Activated naive CD8-positive, alpha-beta T cell treated with anti-CD3 and anti-CD28 coated beads, Interleukin-2, amount 50 U/mL, for 16 hours (primary cell): Measurements from ENCODE around the gene TIMELESS.
"Not testable (repeated sequence)": the region's sequence is repeated elsewhere in the genome, so short reads cannot be mapped to it uniquely, and the experiment has no call there.

Experiments
- DNase-seq: peaks from one replicate; pipeline ENCODE4 v3.0.0-alpha.2; 2020; ENCODE audit warnings: low read depth, low spot score

TIMELESS gene

DNA sequence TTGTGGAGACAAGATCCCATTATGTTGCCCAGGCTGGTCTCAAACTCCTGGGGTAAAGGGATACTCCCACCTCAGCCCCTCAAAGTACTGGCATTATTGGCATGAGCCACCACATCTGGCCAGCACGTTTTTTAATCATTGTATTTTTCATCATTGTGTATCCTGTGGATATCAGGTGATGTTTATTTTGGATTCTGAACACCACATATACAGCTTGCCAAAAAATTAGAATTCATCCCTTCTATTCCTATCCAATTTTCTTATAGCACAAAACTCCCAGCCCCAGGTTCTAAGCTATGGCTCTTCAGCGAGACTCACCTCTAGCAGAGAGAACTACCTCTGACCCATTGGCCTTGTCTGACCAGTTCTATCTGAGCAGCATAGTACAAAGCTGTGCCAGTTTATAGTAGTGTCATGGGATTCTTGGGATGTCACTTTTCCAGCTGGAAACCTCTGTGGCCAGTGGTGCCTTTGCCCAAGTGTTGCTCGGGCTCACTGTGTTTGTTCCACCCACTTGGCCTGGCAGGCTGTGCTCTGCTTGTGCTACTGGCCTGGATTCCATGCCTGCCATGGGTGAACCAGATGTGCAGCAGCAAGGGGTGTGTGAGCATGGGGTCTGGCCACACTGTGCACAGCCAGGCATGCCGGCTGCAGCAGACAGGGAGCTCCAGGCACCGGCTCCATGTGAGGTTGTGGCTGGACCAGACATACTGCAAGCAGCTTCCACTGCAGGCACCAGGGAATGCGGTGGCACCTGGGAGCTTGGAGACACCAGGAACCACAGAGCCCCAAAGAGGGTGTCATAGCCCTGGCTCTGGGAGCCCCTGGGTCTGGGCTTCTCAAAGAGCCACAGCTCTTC lies 37.2 kb downstream of the TIMELESS start:
- DNase-seq = no peak

DNA sequence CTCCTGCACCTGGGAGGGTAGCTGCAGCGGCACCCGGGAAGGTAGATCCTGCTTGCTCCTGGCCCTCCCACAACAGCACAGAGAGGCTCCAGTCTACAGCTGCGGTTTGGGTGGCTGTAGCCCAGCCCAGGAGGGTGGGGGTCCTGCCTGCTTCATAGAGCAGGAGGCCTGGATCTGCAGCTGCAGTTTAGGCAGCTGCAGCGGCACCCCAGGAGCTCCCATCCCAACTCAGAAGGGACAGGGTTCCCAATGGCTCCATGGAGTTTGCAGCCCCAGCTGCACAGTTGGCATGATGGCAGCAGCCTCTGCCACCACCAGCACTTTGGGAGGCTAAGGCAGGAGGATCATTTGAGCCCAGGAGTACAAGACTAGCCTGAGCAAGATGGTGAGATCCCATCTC lies 38.5 kb downstream of the TIMELESS start:
- no peak for DNase-seq

DNA sequence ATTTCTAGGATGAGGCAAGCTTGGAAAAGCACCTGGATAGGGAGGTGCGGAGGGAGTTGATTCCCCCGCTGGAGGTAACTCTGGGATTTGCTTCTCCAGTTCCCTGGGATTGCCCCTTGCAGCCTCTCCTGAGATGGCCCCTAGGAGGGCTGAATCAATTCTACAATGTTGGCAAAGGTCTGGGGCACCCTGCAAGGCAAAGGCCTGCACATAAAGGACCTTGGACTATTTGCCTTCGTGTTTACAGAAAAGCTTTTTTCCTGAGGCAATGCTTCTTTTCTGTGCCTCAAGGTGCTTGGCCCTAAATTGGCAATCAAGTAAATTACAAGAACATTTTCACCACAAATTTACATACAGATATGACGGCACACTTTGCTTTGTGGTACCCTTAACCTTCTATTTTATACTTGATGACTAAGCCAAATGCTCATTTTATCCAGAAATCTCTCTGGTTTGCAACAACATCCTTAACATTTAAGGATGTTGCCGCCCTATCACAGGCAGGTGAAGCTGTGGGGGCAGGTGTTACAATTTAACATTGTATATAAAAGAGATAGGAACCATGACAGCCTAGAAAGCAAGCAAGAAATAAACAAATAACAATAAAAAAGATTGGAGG lies 40.3 kb downstream of the TIMELESS start:
- DNase-seq = no peak

DNA sequence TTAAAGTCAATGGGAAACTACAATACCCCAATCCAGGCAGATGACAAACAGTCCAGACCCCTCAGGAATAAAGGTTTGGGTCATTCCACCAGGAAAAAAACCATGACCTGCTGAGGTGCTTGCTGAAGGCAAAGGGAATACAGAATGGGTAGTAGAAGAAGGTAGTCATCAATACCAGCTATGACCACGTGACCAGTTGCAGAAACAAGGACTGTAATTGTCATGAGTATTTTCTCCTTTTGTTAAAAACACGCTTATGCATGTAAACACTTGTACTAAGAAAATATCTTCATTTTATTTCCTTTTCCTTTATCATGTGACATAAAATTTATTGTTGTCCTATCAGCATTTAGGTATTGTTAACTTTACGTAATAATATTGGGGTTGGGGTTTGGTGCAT lies 45.0 kb downstream of the TIMELESS start:
- not testable (repeated sequence) for DNase-seq

DNA sequence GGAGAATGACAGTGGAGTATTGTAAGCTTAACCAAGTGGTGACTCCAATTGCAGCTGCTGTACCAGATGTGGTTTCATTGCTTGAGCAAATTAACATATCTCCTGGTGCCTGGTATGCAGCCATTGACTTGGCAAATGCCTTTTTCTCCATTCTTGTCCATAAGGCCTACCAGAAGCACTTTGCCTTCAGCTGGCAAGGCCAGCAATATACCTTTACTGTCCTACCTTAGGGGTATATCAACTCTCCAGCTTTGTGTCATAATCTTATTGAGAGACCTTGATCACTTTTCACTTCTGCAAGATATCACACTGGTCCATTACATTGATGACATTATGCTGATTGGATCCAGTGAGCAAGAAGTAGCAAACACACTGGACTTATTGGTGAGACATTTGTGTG lies 47.6 kb downstream of the TIMELESS start:
- DNase-seq = not testable (repeated sequence)

DNA sequence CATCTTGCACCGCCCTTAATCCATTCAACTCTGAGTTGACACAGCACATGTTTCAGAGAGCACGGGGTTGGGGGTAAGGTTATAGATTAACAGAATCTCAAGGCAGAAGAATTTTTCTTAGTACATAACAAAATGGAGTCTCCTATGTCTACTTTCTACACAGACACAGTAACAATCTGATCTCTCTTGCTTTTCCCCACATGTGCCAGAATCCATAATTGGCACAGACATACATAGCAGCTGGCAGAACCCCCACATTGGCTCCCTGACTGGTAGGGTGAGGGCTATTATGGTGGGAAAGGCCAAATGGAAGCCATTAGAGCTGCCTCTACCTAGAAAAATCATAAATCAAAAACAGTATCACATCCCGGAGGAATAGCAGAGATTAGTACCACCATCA lies 48.1 kb downstream of the TIMELESS start:
- not testable (repeated sequence) for DNase-seq

DNA sequence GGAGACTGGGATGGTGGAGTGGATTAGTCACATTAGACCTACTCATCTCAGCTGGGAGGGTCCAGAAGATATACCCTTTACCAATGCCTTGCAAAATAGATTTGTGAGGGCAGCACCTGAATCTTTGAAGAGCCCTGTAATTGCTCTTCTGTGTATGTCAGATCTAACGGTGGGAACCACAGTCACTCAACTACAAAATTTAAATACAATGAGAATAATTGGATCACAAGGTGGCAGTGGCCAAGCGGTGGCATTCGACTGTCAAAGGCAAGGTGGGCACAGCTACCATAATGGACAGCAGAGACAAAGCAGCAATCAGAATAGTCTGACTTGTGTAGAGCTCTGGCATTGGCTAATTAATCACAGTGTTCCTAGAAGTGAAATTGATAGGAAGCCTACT lies 49.8 kb downstream of the TIMELESS start:
- DNase-seq = not testable (repeated sequence)

DNA sequence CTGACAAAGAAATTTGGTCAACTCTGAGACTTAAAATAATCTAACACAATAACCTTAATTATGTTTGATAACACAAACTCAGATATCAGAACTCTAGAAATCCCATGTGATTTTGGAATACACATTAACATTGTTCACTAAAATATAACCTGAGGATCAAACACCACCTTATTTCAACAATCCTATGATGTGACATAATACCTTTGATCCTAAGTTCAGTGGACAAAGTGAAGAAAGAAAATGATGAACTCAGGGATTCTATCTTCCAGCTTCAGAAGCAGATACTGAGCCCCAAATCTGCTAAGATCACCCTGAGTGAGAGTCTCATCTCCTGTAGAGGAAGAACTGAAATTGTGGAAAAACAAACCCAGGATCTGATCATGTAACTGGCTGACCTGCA lies 50.9 kb downstream of the TIMELESS start:
- DNase-seq = no peak

DNA sequence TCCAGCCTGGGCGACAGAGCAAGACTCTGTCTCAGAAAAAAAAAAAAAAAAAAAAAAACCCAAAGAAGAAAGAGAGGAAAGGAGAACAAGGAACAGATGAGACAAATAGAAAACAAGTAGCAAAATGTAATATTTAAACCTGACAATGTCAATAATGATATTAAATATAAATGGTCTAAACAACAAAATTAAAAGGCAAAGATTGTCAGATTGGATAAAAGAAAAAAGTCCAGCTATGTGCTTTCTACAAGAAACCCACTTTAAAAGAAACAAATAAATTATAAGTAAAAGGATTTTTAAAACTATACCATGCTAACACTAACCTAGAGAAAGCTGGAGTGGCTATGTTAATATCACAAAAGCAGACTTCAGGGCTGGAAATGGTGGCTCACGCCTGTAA lies 56.9 kb downstream of the TIMELESS start:
- no peak for DNase-seq

DNA sequence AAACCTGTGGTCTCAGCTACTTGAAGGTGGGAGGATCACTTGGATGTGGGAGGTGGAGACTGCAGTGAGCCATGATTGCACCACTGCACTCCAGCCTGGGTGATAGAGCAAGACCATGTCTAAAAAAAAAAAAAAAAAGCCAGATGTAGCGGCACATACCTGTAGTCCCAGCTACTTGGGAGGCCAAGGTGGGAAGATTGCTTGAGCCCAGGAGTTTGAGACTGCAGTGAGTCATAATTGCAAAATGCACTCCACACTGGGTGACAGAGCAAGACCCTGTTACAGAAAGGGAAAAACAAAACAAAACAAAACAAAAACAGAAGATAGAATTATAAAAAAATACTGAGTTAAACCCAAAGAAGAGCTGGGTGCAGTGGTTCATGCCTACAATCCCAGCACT lies 57.5 kb downstream of the TIMELESS start:
- DNase-seq = no peak

DNA sequence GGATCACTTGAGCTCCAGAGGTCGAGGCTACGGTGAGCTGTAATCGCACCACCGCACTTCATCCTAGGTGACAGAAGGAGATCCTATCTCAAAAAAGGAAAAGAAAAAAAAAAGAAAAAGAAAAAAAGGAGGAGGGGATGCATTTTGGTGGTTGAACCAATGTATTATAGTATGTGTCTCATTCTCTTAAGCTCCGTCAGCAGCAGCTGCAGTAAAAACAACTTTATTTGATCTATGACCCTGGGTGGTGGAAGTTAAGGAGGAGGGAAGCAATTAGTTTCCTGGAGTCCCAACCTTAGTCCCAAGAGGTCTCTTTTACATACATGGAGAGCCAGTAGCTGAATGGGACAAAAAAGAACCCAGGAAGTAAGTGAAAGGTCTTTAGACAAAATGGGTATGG lies 59.8 kb downstream of the TIMELESS start:
- no peak for DNase-seq

DNA sequence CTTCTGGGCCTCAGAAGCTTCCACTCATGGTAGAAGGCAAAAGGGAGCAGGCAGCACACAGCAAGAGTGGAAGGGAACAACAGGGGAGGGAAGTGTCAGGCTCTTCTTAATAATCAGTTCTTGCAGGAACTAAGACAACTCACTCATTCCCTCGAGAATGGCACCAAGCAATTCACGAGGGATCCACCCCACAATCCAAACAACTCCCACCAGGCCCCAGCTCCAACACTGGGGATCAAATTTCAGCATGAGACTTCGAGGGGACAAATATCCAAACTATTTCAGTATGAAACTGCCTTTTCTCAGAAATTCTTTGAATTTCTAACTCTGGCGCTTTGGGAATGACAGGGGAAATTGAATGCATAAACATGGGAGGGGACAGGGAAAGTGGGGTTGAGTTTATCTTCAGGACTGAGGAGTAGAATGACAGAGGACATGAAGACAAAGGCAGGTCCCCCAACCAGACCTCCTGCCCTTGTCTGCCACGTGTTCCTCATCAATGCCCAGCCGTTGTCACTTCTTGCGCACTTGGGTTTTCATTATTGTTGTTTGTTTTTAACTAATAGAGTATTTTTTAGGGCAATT lies 62.0 kb downstream of the TIMELESS start:
- no peak for DNase-seq

DNA sequence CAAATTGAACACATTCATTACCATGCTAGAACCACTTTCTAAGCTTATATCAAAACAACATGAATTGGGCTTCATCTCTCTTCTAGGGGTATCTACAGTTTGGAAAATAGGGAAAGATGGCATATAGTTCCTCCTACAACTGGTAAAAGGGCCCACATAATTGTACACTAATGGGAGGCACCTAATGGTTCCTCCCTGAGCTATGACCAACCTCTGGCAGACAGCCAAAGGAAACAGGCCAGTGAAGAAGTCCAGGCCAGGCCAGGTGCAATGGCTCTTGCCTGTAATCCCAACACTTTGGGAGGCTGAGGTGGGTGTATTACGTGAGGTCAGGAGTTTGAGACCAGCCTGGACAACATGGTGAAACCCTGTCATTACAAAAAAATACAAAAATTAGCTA lies 63.4 kb downstream of the TIMELESS start:
- no peak for DNase-seq

DNA sequence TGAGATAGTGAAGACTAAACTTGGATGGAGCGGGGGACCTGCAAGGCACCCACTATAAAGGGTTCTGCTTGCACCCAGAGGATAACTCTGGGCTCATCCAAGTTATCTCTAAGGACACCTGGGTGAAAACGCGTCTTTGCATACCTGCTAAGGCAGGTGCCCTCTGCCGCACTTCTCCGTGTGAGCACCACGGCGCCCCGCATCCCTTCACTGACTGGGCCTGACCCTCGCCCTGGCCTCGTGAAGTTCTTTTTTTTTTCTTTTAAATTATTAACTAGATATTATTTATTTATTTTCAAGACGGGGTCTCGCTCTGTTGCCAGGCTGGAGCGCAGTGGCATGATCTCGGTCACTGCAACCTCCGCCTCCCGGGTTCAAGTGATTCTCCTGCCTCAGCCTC lies 66.6 kb downstream of the TIMELESS start:
- DNase-seq = no peak

DNA sequence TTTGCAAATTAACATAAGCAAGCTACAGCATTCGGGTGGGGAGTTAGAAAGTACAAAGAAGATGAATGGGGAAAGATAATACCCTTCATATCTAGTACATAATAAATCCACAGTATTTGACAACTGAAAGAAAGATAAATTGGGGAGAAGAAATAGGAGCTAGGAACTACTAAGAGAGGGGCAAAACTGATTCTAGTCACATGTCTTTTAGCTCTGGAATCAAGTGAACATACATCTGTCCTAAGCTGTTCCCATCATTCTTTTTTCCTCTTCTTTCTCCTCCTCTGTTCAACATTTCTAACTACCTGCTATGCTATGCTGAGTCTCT lies 71.3 kb downstream of the TIMELESS start:
- no peak for DNase-seq

DNA sequence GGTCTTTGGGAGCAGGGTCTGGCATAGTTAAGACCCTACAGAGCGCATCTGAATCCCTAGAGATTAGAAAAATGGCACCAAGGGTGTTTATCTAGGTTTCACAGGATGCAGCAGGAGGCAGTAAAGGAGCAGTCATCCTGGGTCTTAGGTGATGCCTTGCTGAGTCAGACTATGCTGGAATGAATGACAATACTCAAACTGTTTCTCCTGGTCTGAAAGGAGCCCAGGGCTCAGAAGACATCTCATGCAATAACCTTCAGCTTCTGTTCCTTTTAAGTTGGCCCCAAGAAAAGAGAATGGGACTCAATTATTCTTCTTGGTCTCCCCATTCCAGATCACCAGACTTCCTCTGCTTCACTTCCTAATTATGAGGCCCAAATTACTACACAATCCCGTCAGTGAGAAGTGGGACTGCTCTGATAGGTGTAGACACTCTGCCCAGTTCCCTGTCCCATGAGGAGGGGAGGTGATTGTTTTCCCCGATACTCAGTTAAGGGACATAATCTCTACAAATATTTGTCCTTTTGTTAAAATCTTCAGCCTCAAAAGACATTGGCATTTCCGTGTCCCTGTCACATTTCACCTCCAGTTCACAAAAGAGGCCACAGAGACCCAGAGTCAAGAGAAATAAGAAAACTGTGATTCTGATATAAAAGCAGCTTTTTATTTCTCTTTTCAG lies 71.8 kb downstream of the TIMELESS start:
- DNase-seq = no peak

DNA sequence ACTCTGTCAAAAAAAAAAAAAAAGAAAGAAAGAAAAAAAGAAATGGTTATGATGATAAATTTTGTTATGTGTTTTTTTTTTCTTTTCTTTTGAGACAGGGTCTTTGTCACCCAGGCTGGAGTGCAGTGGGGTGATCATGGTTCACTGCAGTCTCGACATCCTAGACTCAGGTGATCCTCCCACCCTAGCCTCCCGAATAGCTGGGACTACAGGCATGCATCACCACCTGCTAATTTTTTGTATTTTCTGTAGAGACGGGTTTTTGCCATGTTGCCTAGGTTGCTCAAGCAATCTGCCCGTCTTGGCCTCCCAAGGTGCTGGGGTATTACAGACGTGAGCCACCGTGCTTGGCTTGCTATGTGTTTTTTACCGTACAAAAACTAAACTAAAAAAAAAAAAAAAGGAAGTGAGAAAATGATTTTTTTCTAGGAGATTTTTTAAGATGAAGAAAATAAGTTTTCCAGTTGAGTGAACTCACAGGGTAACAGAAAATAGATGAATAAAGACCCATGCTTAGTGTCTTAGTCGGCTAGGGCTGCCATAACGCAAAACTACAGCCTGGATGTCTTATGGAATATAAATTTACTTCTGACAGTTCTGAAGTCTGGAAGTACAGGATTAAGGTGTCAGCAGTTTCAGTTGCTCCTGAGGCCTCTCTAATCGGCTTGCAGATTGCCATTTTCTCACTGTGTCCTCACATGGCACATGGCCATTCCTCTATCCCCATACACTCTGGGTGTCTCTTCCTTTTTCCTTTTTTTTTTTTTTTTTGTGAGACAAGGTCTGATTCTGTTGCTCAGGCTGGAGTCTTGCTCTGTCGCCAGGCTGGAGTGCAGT lies 73.4 kb downstream of the TIMELESS start:
- no peak for DNase-seq

DNA sequence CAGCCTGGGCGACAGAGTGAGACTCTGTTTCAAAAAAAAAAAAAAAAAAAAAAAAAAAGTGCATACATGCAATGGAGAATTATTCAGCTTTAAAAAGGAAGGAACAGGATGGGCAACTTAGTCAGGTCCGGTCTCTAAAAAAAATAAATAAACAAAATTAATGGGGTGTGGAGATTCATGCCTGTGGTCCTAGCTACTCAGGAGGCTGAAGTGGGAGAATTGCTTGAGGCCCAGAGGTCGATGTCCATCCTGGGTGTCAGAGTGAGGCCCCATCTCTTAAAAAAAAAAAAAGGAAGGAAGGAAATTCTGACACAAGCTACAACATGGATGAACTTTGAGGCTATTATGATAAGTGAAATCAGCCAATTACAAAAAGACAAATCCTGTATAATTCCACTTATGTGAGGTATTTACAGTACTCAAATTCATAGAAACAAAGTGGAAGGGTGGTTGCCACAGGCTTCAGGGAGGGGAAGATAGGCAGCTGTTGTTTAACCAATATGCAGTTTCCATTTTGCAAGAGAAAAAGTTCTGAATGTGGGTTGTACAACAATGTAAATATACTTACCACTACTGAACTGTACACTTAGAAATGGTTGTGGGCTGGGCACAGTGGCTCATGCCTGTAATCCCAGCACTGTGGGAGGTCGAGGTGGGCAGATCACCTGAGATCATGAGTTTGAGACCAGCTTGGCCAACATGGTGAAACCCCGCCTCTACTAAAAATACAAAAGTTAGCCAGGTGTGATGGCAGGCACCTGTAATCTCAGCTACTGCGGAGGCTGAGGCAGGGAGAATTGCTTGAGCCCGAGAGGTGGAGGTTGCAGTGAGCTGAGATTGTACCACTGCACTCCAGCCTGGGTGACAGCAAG lies 74.3 kb downstream of the TIMELESS start:
- no peak for DNase-seq

DNA sequence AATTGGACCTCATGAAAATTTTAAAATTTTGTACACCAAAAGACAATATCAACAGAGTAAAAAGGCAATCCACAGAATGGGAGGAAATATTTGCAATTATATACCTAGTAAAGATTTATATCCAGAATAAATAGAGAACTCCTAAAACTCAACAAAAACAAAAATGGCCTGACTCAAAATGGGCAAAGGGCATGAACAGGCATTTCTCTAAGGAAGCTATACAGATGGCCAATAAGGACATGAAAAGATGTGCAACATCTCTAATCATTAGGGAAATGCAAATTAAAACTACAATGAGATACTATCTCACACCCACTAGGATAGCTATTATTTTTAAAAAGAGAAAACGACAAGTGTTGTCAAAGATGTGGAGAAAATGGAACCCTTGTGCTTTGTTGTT lies 75.7 kb downstream of the TIMELESS start:
- DNase-seq = no peak

DNA sequence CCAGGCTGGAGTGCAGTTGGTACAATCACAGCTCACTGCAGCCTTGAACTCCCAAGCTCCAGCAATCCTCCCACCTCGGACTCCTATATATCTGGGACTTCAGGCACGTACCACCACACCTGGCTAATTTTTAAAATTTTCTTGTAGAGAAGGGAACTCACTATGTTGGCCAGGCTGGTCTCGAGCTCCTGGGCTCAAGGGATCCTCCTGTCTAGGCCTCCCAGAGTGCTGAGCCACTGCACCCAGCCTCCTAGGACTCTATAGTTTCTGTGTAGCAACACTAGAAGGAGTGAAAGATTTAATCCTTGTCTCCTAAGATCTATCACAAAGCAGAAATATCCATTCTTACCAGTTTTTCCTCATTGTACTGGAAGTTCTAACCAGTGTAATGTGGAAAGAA lies 82.3 kb downstream of the TIMELESS start:
- no peak for DNase-seq
